Measurements from ENCODE around the gene NEMF.
"Not testable (repeated sequence)": the region's sequence is repeated elsewhere in the genome, so short reads cannot be mapped to it uniquely, and the experiment has no call there.

Gene NEMF, protein sequence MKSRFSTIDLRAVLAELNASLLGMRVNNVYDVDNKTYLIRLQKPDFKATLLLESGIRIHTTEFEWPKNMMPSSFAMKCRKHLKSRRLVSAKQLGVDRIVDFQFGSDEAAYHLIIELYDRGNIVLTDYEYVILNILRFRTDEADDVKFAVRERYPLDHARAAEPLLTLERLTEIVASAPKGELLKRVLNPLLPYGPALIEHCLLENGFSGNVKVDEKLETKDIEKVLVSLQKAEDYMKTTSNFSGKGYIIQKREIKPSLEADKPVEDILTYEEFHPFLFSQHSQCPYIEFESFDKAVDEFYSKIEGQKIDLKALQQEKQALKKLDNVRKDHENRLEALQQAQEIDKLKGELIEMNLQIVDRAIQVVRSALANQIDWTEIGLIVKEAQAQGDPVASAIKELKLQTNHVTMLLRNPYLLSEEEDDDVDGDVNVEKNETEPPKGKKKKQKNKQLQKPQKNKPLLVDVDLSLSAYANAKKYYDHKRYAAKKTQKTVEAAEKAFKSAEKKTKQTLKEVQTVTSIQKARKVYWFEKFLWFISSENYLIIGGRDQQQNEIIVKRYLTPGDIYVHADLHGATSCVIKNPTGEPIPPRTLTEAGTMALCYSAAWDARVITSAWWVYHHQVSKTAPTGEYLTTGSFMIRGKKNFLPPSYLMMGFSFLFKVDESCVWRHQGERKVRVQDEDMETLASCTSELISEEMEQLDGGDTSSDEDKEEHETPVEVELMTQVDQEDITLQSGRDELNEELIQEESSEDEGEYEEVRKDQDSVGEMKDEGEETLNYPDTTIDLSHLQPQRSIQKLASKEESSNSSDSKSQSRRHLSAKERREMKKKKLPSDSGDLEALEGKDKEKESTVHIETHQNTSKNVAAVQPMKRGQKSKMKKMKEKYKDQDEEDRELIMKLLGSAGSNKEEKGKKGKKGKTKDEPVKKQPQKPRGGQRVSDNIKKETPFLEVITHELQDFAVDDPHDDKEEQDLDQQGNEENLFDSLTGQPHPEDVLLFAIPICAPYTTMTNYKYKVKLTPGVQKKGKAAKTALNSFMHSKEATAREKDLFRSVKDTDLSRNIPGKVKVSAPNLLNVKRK

DNA sequence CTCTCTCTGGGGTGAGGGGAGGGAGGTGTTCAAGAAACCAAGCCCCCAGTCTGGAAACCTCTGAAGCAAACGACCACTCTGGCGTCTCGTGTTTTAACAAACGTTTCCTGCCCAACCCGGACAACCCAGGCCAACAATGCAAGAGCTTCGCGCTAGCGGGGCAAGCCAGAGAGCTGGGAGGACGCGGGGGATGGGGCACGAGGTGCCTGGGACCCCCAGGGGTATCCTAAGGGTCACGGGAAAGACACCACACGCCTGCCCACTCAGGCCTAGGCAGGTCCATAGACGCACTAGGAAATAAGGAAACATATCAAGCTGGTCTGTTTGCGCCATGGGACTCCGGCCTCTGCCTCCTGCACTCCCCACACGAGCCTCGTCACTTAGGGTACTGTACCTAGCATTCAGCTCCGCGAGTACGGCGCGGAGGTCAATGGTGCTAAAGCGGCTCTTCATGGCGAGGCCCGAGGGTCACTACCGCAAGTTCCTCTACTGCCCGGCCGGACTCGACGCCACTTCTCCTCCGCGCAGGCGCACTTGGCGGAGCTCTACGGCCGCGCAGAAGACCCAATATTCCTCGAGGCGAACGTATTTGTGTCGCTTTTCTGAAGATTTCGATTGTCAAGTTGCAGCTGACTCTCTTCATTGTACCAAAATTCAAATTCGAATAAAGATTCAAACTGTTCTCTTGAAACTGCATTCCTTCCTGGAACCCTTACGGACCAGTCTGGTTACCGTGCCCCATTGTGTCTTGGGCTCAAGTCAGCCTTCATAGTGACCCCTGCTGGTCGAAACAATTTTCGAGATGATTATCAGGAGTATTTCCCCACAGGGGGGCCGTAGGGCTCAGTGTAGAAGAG is at the start of gene NEMF:
Gene NEMF (minus strand): TSS at position 488 of the 857 bp plus-strand sequence. CDS start 35 bp downstream, at position 453.
- peak; percentile 92 for DNase-seq

DNA sequence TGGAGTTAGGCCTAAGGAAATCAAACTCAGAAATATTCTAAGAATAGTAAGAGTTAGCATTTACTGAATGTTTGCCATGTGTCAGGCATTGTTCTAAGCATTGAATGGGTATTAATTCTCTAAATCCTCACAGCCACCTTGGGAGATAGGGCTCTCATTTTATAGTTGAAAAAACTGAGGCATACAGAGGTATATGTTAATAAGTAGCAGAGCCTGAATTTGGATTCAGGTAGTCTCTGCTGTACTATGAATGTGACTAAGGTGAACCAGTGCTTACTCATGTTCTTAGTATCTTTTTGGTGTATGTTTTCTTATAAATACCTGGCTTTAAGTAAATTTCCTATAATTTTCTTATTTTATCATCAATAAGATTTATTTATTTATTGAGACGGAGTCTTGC is 48.4 kb upstream of the NEMF start:
- no peak for DNase-seq

DNA sequence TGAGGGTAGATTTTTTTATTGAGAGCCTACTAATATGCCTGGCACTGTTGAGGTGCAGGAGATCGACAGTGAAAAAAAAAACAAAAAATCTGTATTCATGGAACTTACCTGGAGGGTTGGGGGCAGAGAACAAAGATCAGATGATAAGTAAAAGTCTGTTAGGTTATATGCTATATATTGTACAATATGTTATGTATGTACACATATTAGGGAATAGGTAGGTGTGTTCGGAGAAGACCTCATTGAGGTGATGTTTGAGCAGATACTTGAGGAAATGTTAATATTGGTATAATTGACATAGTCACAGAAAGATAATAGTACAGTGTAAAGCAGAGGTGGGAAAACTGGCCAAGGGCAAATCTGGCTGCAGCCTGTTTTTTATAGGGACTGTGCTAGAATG is 45.9 kb upstream of the NEMF start:
- no peak for DNase-seq

DNA sequence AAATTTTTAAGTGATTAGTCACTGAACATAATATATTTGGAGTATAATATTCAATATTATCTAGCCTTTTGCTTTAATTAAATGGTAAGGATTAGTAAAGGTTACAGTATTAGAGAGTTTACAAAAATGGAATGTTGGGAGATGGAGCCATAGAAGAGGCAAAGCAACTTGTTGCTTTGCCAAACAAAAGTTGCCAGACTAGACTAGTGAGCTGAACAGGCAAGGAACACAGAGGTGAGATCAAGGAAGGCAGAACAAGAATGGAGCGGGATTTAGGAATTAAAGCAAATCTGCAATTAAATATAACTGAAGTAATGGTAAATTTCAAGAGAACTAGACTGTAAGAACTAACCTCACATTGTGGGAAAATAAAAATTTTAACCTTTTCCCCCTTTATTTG is 45.4 kb upstream of the NEMF start:
- DNase-seq, result no peak

DNA sequence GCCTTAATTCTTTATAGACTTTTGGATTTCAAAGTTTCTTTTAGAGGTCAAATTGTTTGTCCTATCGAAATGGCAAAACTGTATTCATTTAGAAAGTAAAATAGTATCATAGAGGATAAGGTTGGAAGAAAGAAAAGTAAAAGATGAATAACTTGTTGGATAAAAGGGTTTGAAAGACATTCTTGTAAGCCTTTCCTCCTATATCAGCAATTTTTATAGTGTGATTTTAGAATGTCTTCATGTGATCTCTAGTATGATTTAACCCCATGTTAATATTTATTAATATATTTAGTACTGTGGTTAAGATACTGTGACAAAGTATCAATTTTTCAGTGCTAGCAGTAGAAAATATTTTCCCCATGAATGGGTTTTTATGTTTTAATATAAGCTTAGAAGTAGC is 44.8 kb upstream of the NEMF start:
- DNase-seq, result no peak

DNA sequence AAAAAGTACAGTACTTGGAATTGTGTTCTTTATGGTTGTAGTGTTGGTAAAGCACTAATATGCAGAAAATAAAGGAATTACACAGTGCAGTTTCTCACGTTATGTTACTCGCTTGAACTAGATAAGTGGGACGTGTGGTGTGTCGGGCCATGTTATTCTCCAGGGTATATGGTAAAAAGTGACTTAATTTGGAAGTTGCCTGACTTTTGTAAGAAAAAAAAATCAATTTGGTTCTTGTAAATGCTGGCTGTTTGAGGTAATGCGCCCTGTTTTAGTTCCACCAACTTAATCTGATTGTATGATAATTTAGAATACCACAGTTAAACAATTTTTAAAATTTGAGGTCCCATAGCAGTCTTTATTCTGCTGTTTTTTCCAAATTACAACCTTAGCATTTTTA is 44.4 kb upstream of the NEMF start:
- no peak for DNase-seq

DNA sequence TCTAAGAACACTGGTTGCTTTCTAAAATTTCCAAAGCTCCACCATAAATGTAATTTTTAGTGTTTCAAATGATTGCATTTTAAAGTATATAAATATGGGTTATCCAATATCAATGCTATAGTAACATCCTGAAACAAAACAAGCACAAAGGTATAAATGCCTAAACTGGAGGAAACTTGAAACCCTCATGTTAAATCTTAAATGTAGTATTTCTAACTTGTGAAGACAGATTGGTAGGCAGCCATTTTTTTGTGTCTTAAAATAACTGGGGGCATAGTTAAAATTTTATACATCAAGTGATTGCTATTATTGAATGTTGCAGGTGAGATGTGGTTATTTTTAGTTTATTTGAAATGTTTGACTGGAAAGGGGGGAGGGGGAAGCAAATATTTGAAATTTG is 43.7 kb upstream of the NEMF start:
- not testable (repeated sequence) for DNase-seq

DNA sequence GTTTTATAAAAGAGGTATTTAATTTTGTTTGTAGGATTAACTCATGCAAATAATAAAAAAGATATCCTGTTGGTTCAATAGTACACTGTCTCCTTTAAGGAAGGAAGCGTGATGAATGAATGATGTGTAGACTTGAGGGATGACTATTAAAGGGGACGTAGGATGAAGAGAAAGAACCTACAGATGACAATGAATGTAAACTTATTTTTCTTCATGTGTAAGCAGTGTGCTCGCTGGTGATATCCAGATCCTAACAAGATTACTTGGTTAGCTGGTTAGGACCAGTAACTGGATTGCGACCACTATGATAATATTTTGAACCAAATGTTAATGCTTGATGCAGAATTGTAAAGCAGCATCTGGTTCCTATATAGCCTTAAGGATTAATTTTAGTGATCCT is 42.9 kb upstream of the NEMF start:
- no peak for DNase-seq

DNA sequence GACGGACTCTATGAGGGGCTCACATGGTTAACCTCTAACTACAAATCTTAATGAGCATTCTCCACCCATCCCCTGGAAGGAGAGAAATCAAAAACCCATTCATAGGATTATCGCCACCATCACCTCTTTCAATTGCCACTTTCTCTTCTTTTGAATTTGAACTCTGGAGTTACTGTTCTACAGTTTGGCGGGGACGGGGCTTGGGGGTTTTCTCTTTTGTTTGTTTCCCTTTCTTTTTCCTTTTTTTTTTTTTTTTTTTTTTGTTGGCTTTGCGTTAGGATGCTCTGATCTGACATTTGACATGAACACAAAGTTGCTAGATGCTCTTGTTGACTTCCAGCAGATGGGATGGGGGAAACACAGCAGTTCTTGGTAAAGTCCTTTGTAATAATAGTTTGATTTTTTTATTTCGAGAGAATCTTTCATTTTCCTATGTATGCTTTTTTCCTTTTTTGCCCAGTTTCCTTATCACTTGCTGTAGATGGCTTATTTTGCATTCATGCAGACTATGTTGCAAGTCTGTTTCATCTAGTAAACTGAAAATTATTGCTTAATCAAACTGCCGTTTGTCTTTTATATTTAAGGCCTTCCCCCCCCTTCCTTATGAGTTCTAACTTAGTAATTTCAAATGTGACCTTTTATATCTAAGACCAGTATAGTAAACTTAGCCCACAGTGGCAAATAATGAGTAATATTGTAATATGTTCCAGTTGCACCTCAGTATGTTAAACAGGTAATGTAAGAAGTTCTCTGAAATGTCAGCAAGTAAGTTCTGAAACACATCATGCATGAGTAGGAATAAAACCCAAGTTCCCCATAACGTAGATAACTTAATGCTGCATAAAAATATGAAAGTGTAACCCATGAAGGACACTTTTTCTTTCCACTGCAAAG is 41.9 kb upstream of the NEMF start:
- DNase-seq, result not testable (repeated sequence)

DNA sequence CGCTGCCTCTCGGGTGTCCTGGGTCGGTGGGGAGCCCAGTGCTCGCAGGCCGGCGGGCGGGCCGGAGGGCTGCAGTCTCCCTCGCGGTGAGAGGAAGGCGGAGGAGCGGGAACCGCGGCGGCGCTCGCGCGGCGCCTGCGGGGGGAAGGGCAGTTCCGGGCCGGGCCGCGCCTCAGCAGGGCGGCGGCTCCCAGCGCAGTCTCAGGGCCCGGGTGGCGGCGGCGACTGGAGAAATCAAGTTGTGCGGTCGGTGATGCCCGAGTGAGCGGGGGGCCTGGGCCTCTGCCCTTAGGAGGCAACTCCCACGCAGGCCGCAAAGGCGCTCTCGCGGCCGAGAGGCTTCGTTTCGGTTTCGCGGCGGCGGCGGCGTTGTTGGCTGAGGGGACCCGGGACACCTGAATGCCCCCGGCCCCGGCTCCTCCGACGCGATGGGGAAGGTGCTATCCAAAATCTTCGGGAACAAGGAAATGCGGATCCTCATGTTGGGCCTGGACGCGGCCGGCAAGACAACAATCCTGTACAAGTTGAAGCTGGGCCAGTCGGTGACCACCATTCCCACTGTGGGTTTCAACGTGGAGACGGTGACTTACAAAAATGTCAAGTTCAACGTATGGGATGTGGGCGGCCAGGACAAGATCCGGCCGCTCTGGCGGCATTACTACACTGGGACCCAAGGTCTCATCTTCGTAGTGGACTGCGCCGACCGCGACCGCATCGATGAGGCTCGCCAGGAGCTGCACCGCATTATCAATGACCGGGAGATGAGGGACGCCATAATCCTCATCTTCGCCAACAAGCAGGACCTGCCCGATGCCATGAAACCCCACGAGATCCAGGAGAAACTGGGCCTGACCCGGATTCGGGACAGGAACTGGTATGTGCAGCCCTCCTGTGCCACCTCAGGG is 41.0 kb upstream of the NEMF start:
- peak; percentile 75 for DNase-seq

DNA sequence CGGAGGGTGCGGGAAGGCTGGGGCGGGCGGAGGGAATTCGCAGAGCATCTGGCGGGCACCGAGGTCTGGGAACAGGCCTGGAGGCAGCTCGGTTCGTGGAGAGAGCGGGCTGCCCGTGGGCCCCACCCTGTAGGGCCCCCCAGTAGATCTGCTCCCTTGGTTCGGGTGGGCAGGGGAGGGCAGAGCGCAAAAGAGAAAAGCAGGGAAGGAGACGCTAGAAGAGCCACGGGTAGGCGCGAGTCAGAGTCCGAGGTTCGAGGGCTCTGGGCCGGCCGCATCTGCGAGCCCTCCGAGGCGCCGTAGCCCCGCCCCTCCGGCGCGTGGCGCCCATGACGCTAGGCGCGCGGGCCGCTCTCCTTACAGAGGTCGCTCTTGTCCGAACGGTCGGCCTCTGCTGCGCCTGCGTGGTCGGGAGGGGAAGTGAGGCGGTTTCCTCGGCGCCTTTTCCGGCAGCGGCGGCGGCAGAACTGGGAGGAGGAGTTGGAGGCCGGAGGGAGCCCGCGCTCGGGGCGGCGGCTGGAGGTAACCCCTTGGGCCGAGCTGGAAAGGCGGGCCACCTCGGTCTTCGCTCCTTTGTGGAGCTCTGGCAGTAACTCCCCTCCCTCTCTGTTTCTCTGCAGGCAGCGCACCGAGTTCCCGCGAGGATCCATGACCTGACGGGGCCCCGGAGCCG is 40.2 kb upstream of the NEMF start, which contains the start of gene ARF6:
Gene ARF6 (plus strand): TSS at position 447 of the 673 bp plus-strand sequence. CDS start 655 bp downstream, outside the sequence.
- DNase-seq, result peak; percentile 98

DNA sequence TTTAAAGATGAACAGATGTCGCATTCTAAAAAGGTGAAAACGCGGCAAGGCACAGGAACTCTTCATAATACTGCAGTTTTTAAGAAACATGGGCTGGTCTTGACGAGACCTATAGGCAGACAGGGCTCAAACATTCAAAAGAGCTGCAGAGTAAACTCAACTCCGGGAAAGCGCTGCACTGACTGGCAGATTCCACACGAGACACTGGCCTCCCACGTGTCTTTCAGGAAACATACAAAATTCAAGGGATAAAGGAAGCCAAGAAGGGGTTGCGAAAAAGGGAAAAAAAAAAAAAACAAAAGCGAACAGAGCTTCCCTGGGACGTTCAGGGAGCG is 39.7 kb upstream of the NEMF start:
- peak; percentile 76 for DNase-seq

DNA sequence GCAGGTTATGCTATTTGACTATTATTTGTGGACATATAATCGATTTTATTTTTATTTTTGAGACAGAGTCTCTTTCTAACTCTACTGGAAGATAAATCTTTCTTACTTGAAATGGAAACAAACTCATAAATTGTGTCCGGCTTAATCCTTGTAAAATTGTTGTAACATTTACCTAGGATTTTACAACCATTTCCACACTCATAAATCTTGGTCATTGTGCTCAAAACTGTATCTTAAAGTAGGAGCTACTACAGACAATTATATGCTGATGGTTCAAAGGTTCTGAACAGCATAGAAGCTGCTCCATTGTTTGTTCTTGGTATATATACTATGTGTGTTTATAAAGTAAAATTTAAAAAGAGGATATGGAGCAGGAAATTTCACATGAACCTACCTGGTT is 35.7 kb upstream of the NEMF start:
- DNase-seq, result no peak

DNA sequence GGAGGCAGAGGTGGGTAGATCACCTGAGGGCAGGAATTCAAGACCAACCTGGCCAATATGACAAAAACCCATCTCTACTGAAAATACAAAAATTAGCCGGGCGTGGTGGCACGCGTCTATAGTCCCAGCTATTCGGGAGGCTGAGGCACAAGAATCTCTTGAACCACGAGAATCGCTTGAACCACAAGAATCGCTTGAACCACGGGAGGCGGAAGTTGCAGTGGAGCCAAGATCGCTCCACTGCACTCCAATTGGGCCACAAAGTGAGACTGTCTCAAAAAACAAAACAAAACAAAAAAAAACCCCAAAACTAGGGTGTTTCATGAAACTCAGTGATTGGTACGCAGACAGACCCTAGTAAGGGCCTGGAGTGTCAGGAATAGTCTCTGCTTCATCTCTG is 33.9 kb upstream of the NEMF start:
- no peak for DNase-seq

DNA sequence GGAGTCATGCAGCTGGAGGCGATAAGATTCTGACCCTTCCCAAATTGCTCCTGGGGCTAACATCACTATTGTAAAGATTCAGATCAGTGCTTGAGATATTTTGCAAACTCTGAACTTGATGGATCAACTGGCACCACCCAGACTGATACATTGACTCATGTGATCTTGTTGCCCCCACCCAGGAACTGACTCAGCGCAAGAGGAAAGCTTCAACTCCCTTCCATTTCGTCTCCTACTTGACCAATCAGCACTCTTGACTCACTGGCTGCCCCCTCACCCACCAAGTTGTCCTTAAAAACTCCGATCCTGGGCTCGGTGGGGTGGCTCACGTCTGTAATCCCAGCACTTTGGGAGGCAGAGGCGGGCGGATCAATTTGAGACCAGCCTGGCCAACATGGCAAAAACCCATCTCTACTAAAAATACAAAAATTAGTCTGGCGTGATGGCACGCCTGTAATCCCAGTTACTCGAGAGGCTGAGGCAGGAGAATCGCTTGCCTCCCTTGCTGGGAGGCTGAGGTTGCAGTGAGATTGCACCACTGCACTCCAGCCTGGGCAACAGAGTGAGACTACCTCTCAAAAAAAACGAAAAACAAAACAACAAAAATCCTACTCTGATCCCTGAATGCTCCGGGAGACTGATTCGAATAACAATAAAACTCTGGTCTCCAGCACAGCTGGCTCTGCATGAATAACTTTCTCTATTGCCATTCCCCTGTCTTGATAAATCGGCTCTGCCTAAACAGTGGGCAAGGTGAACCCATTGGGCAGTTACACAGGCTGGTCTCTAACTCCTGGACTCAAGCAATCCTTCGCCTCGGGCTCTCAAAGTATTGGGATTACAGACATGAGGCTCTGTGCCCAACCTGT is 30.5 kb upstream of the NEMF start:
- no peak for DNase-seq

DNA sequence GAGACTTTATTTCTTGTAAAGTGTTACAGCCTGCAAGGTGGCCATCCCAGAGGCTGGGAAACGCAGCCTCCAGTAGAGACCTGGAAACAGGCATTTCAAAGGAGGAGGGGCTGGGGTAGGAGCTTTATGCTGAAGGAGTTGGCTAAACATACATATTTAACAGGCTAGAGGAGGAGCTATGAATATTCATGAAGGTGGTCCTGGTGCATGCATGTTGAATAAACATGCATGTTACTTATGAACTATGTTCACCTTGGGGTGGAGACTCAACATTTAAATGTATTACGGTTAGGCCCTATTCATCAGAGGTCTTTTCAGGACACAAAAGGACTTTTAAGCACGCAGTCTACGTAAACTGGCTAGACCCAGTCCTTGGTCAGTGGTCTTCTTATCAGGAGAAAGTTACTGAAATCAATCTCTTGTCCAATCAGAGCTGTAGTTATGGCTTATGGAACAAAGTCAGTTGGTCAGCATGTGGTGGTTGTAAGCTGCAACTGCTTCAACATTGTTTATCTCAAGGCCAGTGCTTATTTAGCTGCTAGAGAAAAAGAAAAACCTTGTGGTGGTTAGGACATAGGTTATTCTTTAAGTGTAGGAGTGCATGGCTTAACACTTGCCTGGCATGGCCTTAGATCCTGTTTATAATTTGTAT is 28.9 kb upstream of the NEMF start:
- no peak for DNase-seq

DNA sequence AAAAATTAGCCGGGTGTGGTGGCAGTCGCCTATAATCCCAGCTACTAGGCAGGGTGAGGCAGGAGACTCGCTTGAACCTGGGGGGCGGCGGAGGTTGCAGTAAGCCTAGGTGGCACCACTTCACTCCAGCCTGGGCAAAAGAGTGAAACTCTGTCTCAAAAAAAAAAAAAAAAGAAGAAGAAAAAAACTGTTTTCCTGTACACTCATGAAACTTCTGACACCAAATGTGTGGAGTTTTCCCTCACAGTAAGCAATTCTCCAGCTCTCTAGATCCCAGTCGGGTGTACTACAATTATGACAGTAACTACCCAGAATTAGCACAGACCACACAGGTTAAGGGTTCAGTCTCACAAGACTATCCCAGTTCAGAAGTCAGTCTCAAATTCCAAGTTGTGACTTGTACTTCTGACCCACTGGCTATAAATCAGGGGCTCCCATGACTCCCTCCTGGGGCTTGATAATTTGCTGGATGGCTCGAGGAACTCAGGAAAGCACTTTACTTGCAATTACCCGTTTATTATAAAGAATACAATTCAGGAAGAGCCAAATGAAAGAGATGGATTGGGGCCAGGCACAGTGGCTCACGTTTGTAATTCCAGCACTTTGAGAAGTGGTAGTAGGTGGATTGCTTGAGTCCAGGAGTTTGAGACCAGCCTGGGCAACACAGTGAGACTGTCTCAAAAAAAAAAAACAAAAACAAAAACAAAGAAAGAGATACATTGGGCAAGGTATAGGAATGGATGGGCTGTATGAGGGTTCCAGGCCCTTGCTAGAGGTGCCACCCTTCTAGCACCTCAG is 27.9 kb upstream of the NEMF start:
- DNase-seq, result no peak

All from DMS53 (cell line).